Gastroesophageal sphincter (tissue), 3 donors: ENCODE data around the gene DAPK1.

Experiments used
- CTCF ChIP-seq, 4 experiments: fragments of 200-600 bp in 2 of 4; fragments of 450-650 bp in 2 of 4; sonication (generic) in 1 of 4; IDR thresholded peaks; one replicate each; pipeline ENCODE4 v1.5.1; 2017 to 2019; ENCODE audit warnings: antibody characterized with exemption in 4 of 4, mild to moderate bottlenecking in 2 of 4, moderate library complexity in 2 of 4
- EP300 ChIP-seq: sonication (generic); formaldehyde crosslinking; IDR thresholded peaks from one replicate; pipeline ENCODE4 v1.6.1; 2017; ENCODE audit warnings: antibody characterized with exemption, mild to moderate bottlenecking
- POLR2A ChIP-seq, 2 donors: fragments of 450-650 bp; IDR thresholded peaks; one replicate each; pipeline ENCODE4 v1.6.1; 2017; ENCODE audit warnings: antibody characterized with exemption in 2 of 2, mild to moderate bottlenecking in 2 of 2, moderate library complexity in 1 of 2
- POLR2AphosphoS5 ChIP-seq: sonication (generic); formaldehyde crosslinking; IDR thresholded peaks from one replicate; pipeline ENCODE4 v1.6.1; 2017; ENCODE audit warnings: antibody characterized with exemption

GRCh38 chr9:87614397-87614796 lies 116.7 kb downstream of the DAPK1 start:
- TF ChIP-seq CTCF (IDR thresholded peaks at IDR 0.05): no peak
- no peak for TF ChIP-seq POLR2A (IDR thresholded peaks at IDR 0.05)
- TF ChIP-seq POLR2AphosphoS5: no peak
- no peak for TF ChIP-seq EP300
